CD4-positive, alpha-beta T cell treated with Interleukin-17A for 1 hour (primary cell): Measurements from ENCODE around the gene TMEM225.
"Not testable (repeated sequence)": the region's sequence is repeated elsewhere in the genome, so short reads cannot be mapped to it uniquely, and the experiment has no call there.

Experiments used
- DNase-seq: peaks from one replicate; pipeline ENCODE4 v3.0.0-alpha.2; 2020

Gene TMEM225

GRCh38 chr11:123885570-123885969, at the start of gene TMEM225:
Gene TMEM225 (minus strand): TSS chr11:123885670. CDS start chr11:123885425, 245 bp downstream.
- no peak for DNase-seq

- no peak for DNase-seq
Measured at GRCh38 chr11:123924027-123924426, 38.6 kb upstream of the TMEM225 start.

- DNase-seq: no peak
Measured at GRCh38 chr11:123920943-123921342, 35.5 kb upstream of the TMEM225 start.

- no peak for DNase-seq
Measured at GRCh38 chr11:123905826-123906225, 20.4 kb upstream of the TMEM225 start.

GRCh38 chr11:123904932-123905331, 19.5 kb upstream of the TMEM225 start:
- DNase-seq: no peak

GRCh38 chr11:123903932-123904331, 18.5 kb upstream of the TMEM225 start:
- DNase-seq: no peak

GRCh38 chr11:123901867-123902266, 16.4 kb upstream of the TMEM225 start, which contains the start of gene OR8D4:
Gene OR8D4 (plus strand): TSS chr11:123902167. CDS start chr11:123906432, 4,265 bp downstream.
- no peak for DNase-seq

GRCh38 chr11:123899792-123900191, 14.3 kb upstream of the TMEM225 start:
- DNase-seq: no peak

GRCh38 chr11:123892031-123892430, 6.6 kb upstream of the TMEM225 start:
- no peak for DNase-seq

GRCh38 chr11:123880912-123881311, 4.6 kb downstream of the TMEM225 start:
- no peak for DNase-seq

- DNase-seq: not testable (repeated sequence)
Measured at GRCh38 chr11:123867795-123868194, 17.7 kb downstream of the TMEM225 start.

GRCh38 chr11:123865293-123865692, 20.2 kb downstream of the TMEM225 start:
- not testable (repeated sequence) for DNase-seq

GRCh38 chr11:123859731-123860130, 25.7 kb downstream of the TMEM225 start:
- DNase-seq: no peak

- no peak for DNase-seq
Measured at GRCh38 chr11:123856444-123856843, 29.0 kb downstream of the TMEM225 start.

- DNase-seq: no peak
Measured at GRCh38 chr11:123853038-123853437, 32.4 kb downstream of the TMEM225 start.

- no peak for DNase-seq
Measured at GRCh38 chr11:123852321-123852720, 33.1 kb downstream of the TMEM225 start.

GRCh38 chr11:123851110-123851509, 34.4 kb downstream of the TMEM225 start:
- no peak for DNase-seq

- DNase-seq: no peak
Measured at GRCh38 chr11:123841174-123841573, 44.3 kb downstream of the TMEM225 start.

- DNase-seq: no peak
Measured at GRCh38 chr11:123839131-123839530, 46.3 kb downstream of the TMEM225 start.

GRCh38 chr11:123838659-123839058, 46.8 kb downstream of the TMEM225 start:
- DNase-seq: no peak

- no peak for DNase-seq
Measured at GRCh38 chr11:123838199-123838598, 47.3 kb downstream of the TMEM225 start.

GRCh38 chr11:123833095-123833494, 52.4 kb downstream of the TMEM225 start:
- DNase-seq: no peak
